Kidney epithelial cell (primary cell): ENCODE results near the gene AOPEP. TPM values are rescaled to one million over a fixed set of nuclear protein-coding genes. Genes with fewer than 3 reads are reported as not detected.
A peak's percentile ranks its signal among the peaks of the same experiment; 100 is the strongest.

Experiments used
- DNase-seq: peaks from one replicate; pipeline ENCODE4 v3.0.0-alpha.2; 2010; ENCODE audit warnings: low read depth
- H3K27me3 ChIP-seq: 2 replicates; pipeline ENCODE4 v1.6.0; 2011; ENCODE audit warnings: low read length; ENCODE audit not compliant: control insufficient read depth, insufficient read depth
- H3K36me3 ChIP-seq: 2 replicates; pipeline ENCODE4 v1.5.1; 2011; ENCODE audit warnings: low read length; ENCODE audit not compliant: control insufficient read depth, insufficient read depth
- H3K4me3 ChIP-seq: 2 replicates; pipeline ENCODE4 v1.5.1; 2011; ENCODE audit warnings: low read depth, mild to moderate bottlenecking, control low read depth, low read length
- total RNA-seq: library from RNA; depleted of rRNA; stranded (reverse); fragments of >200 nt; gene quantifications from 2 replicates; pipeline ENCODE4 v1.2.3, GENCODE V29; 2015
- TF ChIP-seq, protein P1 (sequence below): IDR thresholded peaks from 2 replicates; pipeline ENCODE4 v1.5.1; 2011; ENCODE audit warnings: mild to moderate bottlenecking, moderate library complexity, low read length, control low read depth, inconsistent platforms; ENCODE audit not compliant: insufficient read depth, poor library complexity, severe bottlenecking

Gene AOPEP
- total RNA-seq, 1 donor from 2014 or later: 17.4 TPM

DNA sequence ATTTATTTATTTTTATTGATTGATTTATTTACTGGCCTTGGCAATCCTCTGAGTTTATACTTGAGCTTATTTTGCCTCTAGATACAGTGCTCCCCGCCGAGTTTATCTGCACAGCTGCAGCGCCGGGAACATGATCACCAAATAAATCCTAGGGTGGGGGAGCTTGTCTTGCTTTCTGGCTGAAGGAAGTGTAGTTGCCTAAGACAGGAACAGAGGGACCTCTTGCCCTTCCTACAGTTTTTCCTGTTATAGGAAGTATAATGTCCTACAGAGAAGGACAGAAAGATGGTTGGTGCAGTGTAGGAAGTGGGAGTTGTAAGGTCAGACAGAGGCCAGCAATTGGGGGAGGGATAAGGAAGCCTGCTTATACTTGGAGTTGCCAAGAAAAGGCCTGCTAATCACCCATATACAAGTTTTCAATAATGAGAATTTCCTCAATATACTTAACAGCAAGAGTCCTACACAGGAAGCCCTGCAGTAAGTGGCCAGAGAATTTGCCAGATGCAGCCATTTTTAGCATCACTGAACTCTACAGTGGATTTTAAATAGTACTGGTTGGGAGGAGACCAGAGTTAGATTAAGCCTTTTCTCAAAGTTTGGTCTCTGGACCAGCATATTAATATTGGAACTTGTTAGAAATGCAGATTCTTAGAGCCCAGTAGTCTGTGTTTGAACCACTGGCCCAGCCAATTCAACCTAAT is 7.7 kb downstream of the AOPEP start:
- no peak overlapping the region for H3K4me3 ChIP-seq
- no peaks in the 10 kb centered on the region for H3K36me3 ChIP-seq
- TF ChIP-seq, protein P1, sequence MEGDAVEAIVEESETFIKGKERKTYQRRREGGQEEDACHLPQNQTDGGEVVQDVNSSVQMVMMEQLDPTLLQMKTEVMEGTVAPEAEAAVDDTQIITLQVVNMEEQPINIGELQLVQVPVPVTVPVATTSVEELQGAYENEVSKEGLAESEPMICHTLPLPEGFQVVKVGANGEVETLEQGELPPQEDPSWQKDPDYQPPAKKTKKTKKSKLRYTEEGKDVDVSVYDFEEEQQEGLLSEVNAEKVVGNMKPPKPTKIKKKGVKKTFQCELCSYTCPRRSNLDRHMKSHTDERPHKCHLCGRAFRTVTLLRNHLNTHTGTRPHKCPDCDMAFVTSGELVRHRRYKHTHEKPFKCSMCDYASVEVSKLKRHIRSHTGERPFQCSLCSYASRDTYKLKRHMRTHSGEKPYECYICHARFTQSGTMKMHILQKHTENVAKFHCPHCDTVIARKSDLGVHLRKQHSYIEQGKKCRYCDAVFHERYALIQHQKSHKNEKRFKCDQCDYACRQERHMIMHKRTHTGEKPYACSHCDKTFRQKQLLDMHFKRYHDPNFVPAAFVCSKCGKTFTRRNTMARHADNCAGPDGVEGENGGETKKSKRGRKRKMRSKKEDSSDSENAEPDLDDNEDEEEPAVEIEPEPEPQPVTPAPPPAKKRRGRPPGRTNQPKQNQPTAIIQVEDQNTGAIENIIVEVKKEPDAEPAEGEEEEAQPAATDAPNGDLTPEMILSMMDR: no peak
- DNase-seq: no peak
- no peaks in the 10 kb centered on the region for H3K27me3 ChIP-seq

- Histone ChIP-seq H3K27me3 (no peaks in the 10 kb centered on the region), H3K4me3 (no peak overlapping the region), H3K36me3 (no peaks in the 10 kb centered on the region)
- DNase-seq: no peak
- TF ChIP-seq, protein P1: no peak
Measured at GRCh38 chr9:94736759-94737158, 10.3 kb downstream of the AOPEP start.

DNA sequence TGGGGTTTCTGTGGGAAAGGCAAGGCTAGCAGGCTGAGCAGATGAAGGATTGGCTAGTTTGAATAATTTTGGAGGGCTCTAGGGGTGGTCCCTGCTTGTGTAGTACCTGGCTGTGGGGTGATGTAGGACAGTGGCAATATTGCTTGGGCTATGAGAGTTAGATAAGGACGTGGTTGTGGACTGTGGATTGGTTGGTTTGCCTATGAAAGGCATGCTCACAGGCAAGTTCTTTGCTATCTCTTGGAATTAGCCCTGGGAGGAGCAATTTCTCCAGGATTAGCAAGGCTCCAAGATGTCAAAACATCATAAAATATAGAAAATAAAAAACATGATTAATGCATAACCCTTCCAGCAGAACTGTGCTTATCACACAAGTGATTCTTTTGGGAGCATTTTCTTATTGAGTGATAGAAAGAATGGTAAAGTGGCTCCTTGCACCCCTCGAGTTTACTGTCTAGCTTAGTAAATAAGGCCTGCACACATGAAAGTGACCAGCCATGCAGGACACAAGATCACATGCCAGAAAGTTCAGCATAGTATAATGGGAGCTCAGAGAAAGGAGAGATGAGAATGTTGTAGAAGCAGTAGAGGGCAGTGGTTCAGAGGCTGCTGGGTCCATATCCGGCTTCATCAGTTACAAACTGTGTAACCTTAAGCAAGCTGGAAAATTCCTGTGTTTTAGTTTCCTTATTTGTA is 13.8 kb downstream of the AOPEP start:
- TF ChIP-seq, protein P1: no peak
- no peak overlapping the region for H3K4me3 ChIP-seq
- no peaks in the 10 kb centered on the region for H3K27me3 ChIP-seq
- no peaks in the 10 kb centered on the region for H3K36me3 ChIP-seq
- DNase-seq: no peak

DNA sequence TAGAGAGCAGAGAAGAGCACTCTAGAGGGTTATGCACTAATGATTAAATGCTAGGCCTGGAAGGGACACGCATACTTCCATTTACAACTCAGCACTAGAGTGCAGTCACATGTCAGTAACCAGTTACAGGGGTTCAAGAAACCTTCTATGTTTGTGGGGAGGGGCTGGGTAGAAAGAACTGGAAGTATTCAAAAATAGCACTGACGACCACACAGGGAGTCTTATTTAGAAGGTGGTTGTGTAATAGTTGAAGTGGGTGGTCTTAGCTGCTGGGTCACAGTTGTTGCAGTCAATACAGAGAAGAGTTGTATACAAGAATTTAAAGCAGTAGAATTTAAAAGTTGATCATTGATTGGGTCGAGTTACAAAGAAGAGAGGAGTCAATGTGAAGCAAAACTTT is 15.4 kb downstream of the AOPEP start:
- Histone ChIP-seq H3K27me3 (no peaks in the 10 kb centered on the region), H3K4me3 (no peak overlapping the region), H3K36me3 (no peaks in the 10 kb centered on the region)
- TF ChIP-seq, protein P1: no peak
- no peak for DNase-seq

DNA sequence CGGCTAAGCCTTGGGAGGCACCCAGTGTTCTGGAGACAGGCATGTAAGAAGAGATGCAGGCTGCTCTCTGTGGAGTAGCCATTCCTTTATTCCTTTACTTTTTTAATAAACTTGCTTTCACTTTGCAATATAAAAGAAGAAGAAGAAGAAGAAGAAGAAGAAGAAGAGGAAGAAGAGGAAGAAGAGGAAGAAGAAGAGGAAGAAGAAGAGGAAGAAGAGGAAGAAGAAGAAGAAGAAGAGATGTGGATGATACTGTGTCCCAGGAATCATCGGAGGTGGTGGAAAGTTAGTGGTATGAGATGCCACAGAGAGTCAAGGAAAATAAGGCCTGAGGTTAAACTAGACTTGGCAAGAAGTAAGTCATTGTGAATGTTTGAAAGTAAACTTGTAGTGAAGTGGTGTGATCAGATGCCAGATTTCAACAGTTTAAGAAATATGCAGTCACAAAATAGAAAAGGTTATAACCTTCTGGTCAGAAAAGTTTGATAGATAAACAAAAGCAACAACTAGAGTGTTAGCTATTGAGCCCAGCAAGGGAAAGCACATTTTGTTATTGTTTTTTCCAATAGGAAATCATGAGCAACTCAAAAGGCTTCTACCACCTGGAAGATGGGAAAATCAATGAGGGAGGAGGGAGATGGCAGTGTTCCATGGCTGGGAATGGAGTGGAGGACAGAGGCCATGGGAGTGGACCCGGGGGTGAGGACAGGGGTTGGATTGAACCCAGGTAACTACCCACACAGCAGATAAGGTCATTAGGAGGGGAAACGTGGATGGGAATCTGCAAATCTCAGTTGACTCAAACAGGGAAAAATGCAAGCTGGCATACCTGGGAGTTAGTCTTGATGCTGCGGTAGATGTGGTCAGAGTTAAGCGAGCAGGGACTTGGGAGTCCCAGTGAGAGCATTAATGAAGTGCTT is 16.8 kb downstream of the AOPEP start:
- peak; percentile 62 for DNase-seq
- TF ChIP-seq, protein P1: no peak
- no peaks in the 10 kb centered on the region for H3K27me3 ChIP-seq
- no peak overlapping the region for H3K4me3 ChIP-seq
- no peaks in the 10 kb centered on the region for H3K36me3 ChIP-seq
